ENCODE data around the gene CREB5. TPM values are rescaled to one million over a fixed set of nuclear protein-coding genes. Genes with fewer than 3 reads are reported as not detected.

CREB5 gene
- polyA plus RNA-seq, 1 donor from 2014 or later: 3.7 TPM

DNA sequence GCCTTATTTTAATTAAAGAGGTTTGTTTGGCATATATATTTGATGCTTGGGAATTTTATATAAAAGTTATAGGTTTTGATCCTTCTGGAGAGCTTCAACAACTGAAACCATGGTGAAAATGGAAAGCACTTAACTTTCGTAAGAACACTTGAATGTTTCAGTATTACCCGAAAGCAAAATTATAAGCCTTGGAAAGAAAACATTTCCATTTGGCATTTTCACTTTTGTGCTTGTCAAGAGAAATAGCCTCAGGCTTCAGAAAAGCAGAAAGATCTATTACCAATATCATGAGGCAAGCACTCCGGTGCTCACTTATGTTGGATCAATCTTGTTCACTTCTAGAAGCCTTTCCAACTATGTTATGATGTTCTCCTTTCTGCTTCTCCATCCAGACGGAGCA is 289.9 kb downstream of the CREB5 start:
- Histone ChIP-seq H3K79me2 (replicated peaks; ENCODE audit: insufficient read depth, low read length) (no peaks in the 10 kb centered on the region), H3K4me2 (ENCODE audit: low read length) (no peak overlapping the region), H3K36me3 (ENCODE audit: insufficient read depth, low read length) (no peaks in the 10 kb centered on the region), H3K9me2 (ENCODE audit: insufficient read depth, low read length) (no peaks in the 10 kb centered on the region), H3K27ac (ENCODE audit: low read length) (no peak overlapping the region), H2AFZ (ENCODE audit: low read depth, low read length) (no peak overlapping the region), H3K27me3 (ENCODE audit: insufficient read depth, low read depth, low read length) (no peaks in the 10 kb centered on the region), H3F3A (ENCODE audit: insufficient read depth, low read length, poor library complexity, severe bottlenecking) (no peaks in the 10 kb centered on the region), H3K9ac (ENCODE audit: low read length) (no peak overlapping the region), H4K20me1 (ENCODE audit: insufficient read depth) (no peaks in the 10 kb centered on the region), H3K9me3 (ENCODE audit: low read length) (no peaks in the 10 kb centered on the region), H3K4me3 (ENCODE audit: low read length) (no peak overlapping the region)
- no peak for TF ChIP-seq EP300 (conservative IDR thresholded peaks at IDR 0.05; ENCODE audit: poor library complexity, severe bottlenecking)
- no peak for TF ChIP-seq EZH2 (IDR thresholded peaks at IDR 0.05; ENCODE audit: borderline replicate concordance, insufficient read depth, low read length, poor library complexity, severe bottlenecking)
- TF ChIP-seq POLR2AphosphoS5 (IDR thresholded peaks at IDR 0.05): no peak
- TF ChIP-seq, protein P1, sequence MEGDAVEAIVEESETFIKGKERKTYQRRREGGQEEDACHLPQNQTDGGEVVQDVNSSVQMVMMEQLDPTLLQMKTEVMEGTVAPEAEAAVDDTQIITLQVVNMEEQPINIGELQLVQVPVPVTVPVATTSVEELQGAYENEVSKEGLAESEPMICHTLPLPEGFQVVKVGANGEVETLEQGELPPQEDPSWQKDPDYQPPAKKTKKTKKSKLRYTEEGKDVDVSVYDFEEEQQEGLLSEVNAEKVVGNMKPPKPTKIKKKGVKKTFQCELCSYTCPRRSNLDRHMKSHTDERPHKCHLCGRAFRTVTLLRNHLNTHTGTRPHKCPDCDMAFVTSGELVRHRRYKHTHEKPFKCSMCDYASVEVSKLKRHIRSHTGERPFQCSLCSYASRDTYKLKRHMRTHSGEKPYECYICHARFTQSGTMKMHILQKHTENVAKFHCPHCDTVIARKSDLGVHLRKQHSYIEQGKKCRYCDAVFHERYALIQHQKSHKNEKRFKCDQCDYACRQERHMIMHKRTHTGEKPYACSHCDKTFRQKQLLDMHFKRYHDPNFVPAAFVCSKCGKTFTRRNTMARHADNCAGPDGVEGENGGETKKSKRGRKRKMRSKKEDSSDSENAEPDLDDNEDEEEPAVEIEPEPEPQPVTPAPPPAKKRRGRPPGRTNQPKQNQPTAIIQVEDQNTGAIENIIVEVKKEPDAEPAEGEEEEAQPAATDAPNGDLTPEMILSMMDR (IDR thresholded peaks at IDR 0.05; ENCODE audit: poor library complexity, severe bottlenecking): no peak
- TF ChIP-seq, protein P2, sequence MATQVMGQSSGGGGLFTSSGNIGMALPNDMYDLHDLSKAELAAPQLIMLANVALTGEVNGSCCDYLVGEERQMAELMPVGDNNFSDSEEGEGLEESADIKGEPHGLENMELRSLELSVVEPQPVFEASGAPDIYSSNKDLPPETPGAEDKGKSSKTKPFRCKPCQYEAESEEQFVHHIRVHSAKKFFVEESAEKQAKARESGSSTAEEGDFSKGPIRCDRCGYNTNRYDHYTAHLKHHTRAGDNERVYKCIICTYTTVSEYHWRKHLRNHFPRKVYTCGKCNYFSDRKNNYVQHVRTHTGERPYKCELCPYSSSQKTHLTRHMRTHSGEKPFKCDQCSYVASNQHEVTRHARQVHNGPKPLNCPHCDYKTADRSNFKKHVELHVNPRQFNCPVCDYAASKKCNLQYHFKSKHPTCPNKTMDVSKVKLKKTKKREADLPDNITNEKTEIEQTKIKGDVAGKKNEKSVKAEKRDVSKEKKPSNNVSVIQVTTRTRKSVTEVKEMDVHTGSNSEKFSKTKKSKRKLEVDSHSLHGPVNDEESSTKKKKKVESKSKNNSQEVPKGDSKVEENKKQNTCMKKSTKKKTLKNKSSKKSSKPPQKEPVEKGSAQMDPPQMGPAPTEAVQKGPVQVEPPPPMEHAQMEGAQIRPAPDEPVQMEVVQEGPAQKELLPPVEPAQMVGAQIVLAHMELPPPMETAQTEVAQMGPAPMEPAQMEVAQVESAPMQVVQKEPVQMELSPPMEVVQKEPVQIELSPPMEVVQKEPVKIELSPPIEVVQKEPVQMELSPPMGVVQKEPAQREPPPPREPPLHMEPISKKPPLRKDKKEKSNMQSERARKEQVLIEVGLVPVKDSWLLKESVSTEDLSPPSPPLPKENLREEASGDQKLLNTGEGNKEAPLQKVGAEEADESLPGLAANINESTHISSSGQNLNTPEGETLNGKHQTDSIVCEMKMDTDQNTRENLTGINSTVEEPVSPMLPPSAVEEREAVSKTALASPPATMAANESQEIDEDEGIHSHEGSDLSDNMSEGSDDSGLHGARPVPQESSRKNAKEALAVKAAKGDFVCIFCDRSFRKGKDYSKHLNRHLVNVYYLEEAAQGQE (IDR thresholded peaks at IDR 0.05; ENCODE audit: borderline replicate concordance): no peak

DNA sequence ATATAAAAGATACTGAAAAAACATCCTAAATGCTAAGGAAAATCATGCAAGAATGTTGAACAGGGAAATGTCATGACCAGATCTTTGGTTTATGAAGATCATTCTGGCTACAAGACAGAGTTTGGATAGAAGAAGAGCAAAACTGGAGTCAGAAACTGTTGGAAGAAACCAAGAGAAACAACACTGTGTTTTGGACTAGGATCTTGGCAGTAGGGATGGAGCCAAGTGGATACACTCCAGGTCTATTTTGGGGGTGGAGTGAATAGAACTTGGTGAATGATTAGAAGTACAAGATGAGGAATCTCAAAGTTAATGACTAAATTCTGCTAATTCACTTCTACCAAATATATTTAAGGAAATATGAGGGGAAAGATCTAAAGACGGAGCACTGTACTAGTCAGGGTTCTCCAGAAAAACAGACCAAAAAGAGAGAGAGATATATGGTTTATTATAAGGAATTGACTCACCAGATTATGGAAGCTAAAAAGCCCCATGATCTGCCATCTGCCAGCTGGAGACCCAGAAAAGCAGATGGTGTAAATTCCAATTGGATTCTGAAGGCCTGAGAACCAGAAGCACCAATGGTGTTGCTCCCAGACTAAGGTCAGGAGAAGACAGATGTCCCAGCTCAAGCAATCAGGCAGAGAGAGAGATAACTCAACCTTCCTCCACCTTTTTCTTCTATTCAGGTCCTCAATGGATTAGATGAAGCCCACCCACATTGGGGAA is 290.9 kb downstream of the CREB5 start:
- H3K9me2 ChIP-seq (ENCODE audit: insufficient read depth, low read length): no peaks in the 10 kb centered on the region
- TF ChIP-seq, protein P2 (IDR thresholded peaks at IDR 0.05; ENCODE audit: borderline replicate concordance): no peak
- TF ChIP-seq POLR2AphosphoS5 (IDR thresholded peaks at IDR 0.05) (no peak), SMC3 (conservative IDR thresholded peaks at IDR 0.05; ENCODE audit: poor library complexity) (no peak), EP300 (conservative IDR thresholded peaks at IDR 0.05; ENCODE audit: poor library complexity, severe bottlenecking) (no peak), EZH2 (IDR thresholded peaks at IDR 0.05; ENCODE audit: borderline replicate concordance, insufficient read depth, low read length, poor library complexity, severe bottlenecking) (no peak), TAF1 (IDR thresholded peaks at IDR 0.05; ENCODE audit: low read depth) (no peak)
- H3F3A ChIP-seq (ENCODE audit: insufficient read depth, low read length, poor library complexity, severe bottlenecking): peaks cover 7% of the 10 kb centered on the region
- no peak overlapping the region for H3K4me2 ChIP-seq (ENCODE audit: low read length)
- no peak overlapping the region for H3K4me3 ChIP-seq (ENCODE audit: low read length)
- H3K9me3 ChIP-seq (ENCODE audit: low read length): no peaks in the 10 kb centered on the region
- no peak overlapping the region for H3K27ac ChIP-seq (ENCODE audit: low read length)
- no peaks in the 10 kb centered on the region for H3K27me3 ChIP-seq (ENCODE audit: insufficient read depth, low read depth, low read length)
- H3K9ac ChIP-seq (ENCODE audit: low read length): no peak overlapping the region
- H3K36me3 ChIP-seq (ENCODE audit: insufficient read depth, low read length): no peaks in the 10 kb centered on the region
- H3K79me2 ChIP-seq (replicated peaks; ENCODE audit: insufficient read depth, low read length): no peaks in the 10 kb centered on the region
- no peak overlapping the region for H2AFZ ChIP-seq (ENCODE audit: low read depth, low read length)
- H4K20me1 ChIP-seq (ENCODE audit: insufficient read depth): no peaks in the 10 kb centered on the region
